ENCODE measurements around the gene YJU2. TPM values are rescaled to one million over a fixed set of nuclear protein-coding genes. Genes with fewer than 3 reads are reported as not detected.

Gene YJU2
- polyA plus RNA-seq, 1 donor from 2014 or later = 32.6 TPM

DNA sequence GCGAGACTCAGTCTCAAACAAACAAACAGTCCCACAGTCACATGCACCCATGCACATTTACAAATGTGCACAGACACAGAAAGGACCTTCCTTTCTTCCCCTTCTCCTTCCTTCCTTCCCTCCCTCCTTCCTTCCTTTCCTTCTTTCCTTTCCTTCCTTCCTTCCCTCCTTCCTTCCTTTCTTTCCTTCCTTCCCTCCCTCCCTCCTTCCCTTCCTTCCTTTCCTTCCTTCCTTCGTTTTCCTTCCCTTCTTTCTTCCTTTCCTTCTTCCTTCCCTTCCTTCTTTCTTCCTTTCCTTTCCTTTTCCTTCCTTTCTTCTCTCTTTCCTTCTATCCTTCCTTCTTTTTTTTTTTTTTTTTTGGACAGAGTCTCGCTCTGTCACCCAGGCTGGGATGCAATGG, 33.8 kb upstream of the YJU2 start:
- H3K79me2 ChIP-seq (replicated peaks; ENCODE audit: insufficient read depth, low read length) = no peaks in the 10 kb centered on the region
- no peaks in the 10 kb centered on the region for H3K9me3 ChIP-seq (ENCODE audit: low read length)
- H3K9ac ChIP-seq (ENCODE audit: low read length) = no peak overlapping the region
- no peaks in the 10 kb centered on the region for H3F3A ChIP-seq (ENCODE audit: insufficient read depth, low read length, poor library complexity, severe bottlenecking)
- no peak overlapping the region for H3K27ac ChIP-seq (ENCODE audit: low read length)
- no peak overlapping the region for H3K4me3 ChIP-seq (ENCODE audit: low read length)
- no peaks in the 10 kb centered on the region for H4K20me1 ChIP-seq (ENCODE audit: insufficient read depth)
- no peaks in the 10 kb centered on the region for H3K9me2 ChIP-seq (ENCODE audit: insufficient read depth, low read length)
- TF ChIP-seq, protein P1, sequence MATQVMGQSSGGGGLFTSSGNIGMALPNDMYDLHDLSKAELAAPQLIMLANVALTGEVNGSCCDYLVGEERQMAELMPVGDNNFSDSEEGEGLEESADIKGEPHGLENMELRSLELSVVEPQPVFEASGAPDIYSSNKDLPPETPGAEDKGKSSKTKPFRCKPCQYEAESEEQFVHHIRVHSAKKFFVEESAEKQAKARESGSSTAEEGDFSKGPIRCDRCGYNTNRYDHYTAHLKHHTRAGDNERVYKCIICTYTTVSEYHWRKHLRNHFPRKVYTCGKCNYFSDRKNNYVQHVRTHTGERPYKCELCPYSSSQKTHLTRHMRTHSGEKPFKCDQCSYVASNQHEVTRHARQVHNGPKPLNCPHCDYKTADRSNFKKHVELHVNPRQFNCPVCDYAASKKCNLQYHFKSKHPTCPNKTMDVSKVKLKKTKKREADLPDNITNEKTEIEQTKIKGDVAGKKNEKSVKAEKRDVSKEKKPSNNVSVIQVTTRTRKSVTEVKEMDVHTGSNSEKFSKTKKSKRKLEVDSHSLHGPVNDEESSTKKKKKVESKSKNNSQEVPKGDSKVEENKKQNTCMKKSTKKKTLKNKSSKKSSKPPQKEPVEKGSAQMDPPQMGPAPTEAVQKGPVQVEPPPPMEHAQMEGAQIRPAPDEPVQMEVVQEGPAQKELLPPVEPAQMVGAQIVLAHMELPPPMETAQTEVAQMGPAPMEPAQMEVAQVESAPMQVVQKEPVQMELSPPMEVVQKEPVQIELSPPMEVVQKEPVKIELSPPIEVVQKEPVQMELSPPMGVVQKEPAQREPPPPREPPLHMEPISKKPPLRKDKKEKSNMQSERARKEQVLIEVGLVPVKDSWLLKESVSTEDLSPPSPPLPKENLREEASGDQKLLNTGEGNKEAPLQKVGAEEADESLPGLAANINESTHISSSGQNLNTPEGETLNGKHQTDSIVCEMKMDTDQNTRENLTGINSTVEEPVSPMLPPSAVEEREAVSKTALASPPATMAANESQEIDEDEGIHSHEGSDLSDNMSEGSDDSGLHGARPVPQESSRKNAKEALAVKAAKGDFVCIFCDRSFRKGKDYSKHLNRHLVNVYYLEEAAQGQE (IDR thresholded peaks at IDR 0.05; ENCODE audit: borderline replicate concordance) = no peak
- no peak for TF ChIP-seq RAD21 (conservative IDR thresholded peaks at IDR 0.05)
- no peak for TF ChIP-seq SMC3 (conservative IDR thresholded peaks at IDR 0.05; ENCODE audit: poor library complexity)
- no peaks in the 10 kb centered on the region for H3K27me3 ChIP-seq (ENCODE audit: insufficient read depth, low read depth, low read length)
- H2AFZ ChIP-seq (ENCODE audit: low read depth, low read length) = no peak overlapping the region
- H3K36me3 ChIP-seq (ENCODE audit: insufficient read depth, low read length) = no peaks in the 10 kb centered on the region
- H3K4me2 ChIP-seq (ENCODE audit: low read length) = no peak overlapping the region

DNA sequence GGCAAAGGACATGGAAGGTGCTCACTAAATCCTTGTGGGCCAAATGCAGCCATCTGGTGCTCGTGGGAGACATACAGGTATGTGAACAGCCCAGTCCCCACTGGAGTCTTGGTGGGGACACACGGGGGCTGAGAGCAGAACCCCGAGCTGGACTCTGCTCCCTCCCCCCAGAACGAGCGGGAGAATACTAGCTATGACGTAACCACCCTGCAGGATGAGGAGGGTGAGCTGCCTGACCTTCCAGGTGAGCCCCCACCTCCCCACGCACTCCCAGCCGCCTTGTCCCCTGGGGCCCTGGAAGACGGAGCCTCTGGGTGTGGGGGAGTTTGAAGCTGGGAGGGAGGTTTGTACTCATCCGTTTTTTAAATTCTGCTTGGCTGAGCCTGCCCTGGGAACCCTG, 31.1 kb upstream of the YJU2 start:
- Histone ChIP-seq H3K4me3 (ENCODE audit: low read length) (no peak overlapping the region), H3K27me3 (ENCODE audit: insufficient read depth, low read depth, low read length) (no peaks in the 10 kb centered on the region), H3K27ac (ENCODE audit: low read length) (no peak overlapping the region), H2AFZ (ENCODE audit: low read depth, low read length) (no peak overlapping the region), H3K79me2 (replicated peaks; ENCODE audit: insufficient read depth, low read length) (no peaks in the 10 kb centered on the region), H3K4me2 (ENCODE audit: low read length) (no peak overlapping the region), H4K20me1 (ENCODE audit: insufficient read depth) (no peaks in the 10 kb centered on the region), H3K9me2 (ENCODE audit: insufficient read depth, low read length) (no peaks in the 10 kb centered on the region), H3K9me3 (ENCODE audit: low read length) (no peaks in the 10 kb centered on the region), H3F3A (ENCODE audit: insufficient read depth, low read length, poor library complexity, severe bottlenecking) (no peaks in the 10 kb centered on the region), H3K9ac (ENCODE audit: low read length) (no peak overlapping the region), H3K36me3 (ENCODE audit: insufficient read depth, low read length) (no peaks in the 10 kb centered on the region)
- TF ChIP-seq TAF1 (IDR thresholded peaks at IDR 0.05; ENCODE audit: low read depth) (no peak), EZH2 (IDR thresholded peaks at IDR 0.05; ENCODE audit: borderline replicate concordance, insufficient read depth, low read length, poor library complexity, severe bottlenecking) (no peak), EP300 (conservative IDR thresholded peaks at IDR 0.05; ENCODE audit: poor library complexity, severe bottlenecking) (no peak), MXI1 (conservative IDR thresholded peaks at IDR 0.05; ENCODE audit: poor library complexity, severe bottlenecking) (no peak), SMC3 (conservative IDR thresholded peaks at IDR 0.05; ENCODE audit: poor library complexity) (no peak), POLR2AphosphoS5 (IDR thresholded peaks at IDR 0.05) (no peak), RAD21 (conservative IDR thresholded peaks at IDR 0.05) (no peak)
- TF ChIP-seq, protein P1 (IDR thresholded peaks at IDR 0.05; ENCODE audit: borderline replicate concordance) = no peak
- TF ChIP-seq, protein P2, sequence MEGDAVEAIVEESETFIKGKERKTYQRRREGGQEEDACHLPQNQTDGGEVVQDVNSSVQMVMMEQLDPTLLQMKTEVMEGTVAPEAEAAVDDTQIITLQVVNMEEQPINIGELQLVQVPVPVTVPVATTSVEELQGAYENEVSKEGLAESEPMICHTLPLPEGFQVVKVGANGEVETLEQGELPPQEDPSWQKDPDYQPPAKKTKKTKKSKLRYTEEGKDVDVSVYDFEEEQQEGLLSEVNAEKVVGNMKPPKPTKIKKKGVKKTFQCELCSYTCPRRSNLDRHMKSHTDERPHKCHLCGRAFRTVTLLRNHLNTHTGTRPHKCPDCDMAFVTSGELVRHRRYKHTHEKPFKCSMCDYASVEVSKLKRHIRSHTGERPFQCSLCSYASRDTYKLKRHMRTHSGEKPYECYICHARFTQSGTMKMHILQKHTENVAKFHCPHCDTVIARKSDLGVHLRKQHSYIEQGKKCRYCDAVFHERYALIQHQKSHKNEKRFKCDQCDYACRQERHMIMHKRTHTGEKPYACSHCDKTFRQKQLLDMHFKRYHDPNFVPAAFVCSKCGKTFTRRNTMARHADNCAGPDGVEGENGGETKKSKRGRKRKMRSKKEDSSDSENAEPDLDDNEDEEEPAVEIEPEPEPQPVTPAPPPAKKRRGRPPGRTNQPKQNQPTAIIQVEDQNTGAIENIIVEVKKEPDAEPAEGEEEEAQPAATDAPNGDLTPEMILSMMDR (IDR thresholded peaks at IDR 0.05; ENCODE audit: poor library complexity, severe bottlenecking) = no peak
